SH-SY5Y (cell line): ENCODE results near the gene CR2.

ENCODE experiments used
- GATA2 ChIP-seq: IDR thresholded peaks from 2 replicates; pipeline ENCODE4 v1.6.1; 2011; ENCODE audit warnings: mild to moderate bottlenecking, low read depth, low read length
- GATA3 ChIP-seq: IDR thresholded peaks from 2 replicates; pipeline ENCODE4 v1.6.1; 2011; ENCODE audit warnings: low read depth, mild to moderate bottlenecking, low read length, moderate library complexity

DNA sequence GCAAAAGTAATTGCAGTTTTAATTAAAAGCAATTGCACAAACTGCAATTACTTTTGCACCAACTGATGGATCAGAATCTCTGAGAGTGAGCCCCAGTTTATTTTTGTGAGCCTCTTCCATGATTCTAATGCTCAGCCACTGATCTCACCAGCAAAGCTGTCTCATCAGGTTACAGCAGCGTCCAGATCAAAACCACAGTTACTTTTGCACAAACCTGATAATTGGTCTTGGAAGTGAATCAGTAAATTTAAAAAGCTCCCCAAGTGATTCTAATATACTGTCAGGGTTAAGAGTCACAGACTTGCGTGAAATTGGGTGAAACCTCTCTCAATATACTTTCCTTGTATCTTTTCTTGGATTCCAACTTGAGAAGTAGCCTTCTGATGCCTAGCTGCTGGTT, 13.5 kb upstream of the CR2 start:
- TF ChIP-seq GATA2 (no peak), GATA3 (no peak)
